ENCODE data around the gene HOXA7.
A peak's percentile ranks its signal among the peaks of the same experiment; 100 is the strongest.

The HOXA7 gene

DNA sequence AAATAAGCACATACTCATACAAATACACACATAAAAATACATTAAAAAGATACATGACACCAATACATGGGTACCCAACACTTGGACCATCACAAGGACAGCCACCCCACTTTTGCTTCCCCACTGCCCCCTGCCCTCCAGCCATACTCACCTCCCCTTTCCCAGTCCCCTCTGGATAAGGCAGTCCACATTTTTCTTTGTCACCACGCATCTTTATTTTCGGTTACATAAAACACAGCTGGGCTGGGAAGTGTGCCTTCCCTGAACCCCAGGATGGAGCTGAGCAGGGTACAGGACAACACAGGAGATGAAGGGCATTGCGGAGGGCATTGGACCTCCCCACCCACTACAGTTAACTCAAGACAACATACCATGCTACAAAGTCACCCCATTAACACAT lies 2.9 kb downstream of the HOXA7 start:
- H3K4me3 ChIP-seq (ENCODE audit: low read length): no peak overlapping the region
- TF ChIP-seq, protein P1, sequence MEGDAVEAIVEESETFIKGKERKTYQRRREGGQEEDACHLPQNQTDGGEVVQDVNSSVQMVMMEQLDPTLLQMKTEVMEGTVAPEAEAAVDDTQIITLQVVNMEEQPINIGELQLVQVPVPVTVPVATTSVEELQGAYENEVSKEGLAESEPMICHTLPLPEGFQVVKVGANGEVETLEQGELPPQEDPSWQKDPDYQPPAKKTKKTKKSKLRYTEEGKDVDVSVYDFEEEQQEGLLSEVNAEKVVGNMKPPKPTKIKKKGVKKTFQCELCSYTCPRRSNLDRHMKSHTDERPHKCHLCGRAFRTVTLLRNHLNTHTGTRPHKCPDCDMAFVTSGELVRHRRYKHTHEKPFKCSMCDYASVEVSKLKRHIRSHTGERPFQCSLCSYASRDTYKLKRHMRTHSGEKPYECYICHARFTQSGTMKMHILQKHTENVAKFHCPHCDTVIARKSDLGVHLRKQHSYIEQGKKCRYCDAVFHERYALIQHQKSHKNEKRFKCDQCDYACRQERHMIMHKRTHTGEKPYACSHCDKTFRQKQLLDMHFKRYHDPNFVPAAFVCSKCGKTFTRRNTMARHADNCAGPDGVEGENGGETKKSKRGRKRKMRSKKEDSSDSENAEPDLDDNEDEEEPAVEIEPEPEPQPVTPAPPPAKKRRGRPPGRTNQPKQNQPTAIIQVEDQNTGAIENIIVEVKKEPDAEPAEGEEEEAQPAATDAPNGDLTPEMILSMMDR (conservative IDR thresholded peaks at IDR 0.05; ENCODE audit: low read depth, low read length): no peak
- DNase-seq (ENCODE audit: low read depth): no peak

DNA sequence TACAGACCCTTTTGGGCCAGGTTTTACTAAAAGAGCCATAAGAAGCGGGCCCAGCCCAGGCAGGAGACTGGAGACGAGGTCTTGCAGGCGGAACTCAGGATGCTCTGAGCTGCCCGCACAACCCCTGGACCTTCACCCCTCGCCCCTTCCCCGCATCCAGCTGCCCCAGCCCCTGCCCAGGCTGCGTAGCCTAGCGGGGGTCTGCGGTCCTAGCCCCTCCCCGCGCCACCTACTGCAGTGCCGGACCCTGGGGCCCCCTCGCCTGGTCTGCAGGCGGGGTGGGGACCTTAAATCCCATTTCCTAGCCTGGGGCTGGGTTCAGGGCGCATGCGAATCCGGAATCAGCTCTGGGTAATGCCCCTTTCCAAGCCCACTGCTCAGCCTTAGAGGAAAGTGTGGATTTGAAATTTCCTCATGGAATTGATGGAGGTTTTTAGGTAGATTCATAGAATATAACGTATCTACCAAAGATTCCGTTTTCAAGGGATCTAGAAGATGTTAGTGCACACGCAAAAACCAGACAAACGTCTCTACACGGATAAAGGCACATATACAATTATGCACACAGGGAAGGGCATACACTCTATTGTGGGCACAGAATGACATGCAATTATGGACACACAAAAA lies 3.5 kb downstream of the HOXA7 start:
- TF ChIP-seq, protein P1 (conservative IDR thresholded peaks at IDR 0.05; ENCODE audit: low read depth, low read length): no peak
- no peak for DNase-seq (ENCODE audit: low read depth)
- no peak overlapping the region for H3K4me3 ChIP-seq (ENCODE audit: low read length)

DNA sequence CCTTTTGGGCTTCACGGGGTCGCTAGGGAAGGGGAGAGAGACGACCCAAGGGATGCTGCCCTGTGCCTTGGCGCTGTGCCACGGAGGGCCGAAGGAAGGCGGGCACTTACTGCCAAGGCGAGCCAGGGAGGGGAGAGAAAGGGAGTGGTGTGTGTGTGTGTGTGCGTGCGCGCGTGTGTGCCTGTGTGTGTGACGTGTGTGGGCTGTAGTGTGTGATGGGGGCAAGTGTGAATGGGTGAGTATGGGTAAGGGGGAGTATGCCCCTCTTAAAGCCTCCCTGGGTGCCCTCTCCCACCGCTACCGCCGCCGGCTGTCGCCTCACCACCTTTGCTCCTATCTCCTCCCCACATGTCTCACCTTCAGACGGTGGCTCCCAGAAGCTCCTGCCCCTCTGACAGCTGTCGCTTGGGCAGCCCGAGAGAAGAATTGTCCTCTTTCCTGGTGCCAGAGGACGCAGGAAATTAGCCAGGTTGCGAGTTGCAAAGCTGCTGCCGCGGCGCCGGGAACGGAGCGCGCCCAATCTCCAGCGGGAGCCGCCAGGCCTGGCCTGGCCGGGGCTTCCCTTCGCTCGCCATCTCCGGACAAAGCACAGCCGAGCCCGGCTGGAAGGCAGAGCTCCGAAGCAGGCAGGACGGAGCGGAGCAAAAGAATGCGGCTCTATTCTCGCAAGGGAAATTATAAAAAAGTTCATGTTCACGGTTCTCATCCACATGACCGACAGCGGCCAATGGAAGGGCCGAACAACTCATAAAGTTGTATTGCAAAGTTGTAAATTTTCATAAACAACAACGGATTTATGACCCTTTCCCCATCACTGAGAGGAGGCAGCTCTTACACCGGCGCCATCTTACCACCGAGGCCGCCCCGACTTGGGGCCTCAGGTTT lies 4.3 kb downstream of the HOXA7 start, which contains the start of gene HOXA3:
Gene HOXA3, minus strand, starts transcription at position 653 of the 885 bp plus-strand sequence. CDS start 41,943 bp downstream, outside the sequence.
- H3K4me3 ChIP-seq (ENCODE audit: low read length): no peak within 1 kb of the TSS
- no peak for DNase-seq (ENCODE audit: low read depth)
- TF ChIP-seq, protein P1 (conservative IDR thresholded peaks at IDR 0.05; ENCODE audit: low read depth, low read length): no peak

DNA sequence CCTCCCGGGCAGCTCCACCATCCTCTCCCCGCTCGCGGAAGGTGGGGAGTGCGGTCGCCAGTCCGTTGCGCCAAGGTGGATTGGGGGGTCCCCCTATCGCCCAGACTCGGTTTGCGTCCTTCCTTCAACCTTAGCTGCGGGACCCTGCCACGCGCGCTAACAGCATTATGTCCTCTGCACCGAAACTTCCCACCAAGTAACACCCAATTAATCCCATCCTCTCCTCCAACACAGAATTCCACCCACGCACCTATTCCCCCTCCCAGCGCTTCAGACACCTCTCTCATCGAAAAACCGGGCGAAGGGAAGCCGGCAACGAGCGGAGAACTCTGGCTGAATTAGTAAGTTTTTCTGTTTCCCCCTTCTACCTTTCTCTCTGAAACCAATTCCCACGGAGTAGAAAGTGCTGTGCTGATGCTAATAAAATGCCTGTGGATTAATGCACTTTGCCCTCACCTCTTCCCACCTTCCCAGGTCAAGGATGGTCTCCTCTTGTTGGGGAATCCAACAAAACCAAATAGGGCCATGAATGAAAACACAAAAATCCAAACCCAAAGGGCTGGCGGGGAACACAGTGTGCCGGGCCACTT lies 5.0 kb downstream of the HOXA7 start:
- TF ChIP-seq, protein P1 (conservative IDR thresholded peaks at IDR 0.05; ENCODE audit: low read depth, low read length): no peak
- H3K4me3 ChIP-seq (ENCODE audit: low read length): no peak overlapping the region
- no peak for DNase-seq (ENCODE audit: low read depth)

DNA sequence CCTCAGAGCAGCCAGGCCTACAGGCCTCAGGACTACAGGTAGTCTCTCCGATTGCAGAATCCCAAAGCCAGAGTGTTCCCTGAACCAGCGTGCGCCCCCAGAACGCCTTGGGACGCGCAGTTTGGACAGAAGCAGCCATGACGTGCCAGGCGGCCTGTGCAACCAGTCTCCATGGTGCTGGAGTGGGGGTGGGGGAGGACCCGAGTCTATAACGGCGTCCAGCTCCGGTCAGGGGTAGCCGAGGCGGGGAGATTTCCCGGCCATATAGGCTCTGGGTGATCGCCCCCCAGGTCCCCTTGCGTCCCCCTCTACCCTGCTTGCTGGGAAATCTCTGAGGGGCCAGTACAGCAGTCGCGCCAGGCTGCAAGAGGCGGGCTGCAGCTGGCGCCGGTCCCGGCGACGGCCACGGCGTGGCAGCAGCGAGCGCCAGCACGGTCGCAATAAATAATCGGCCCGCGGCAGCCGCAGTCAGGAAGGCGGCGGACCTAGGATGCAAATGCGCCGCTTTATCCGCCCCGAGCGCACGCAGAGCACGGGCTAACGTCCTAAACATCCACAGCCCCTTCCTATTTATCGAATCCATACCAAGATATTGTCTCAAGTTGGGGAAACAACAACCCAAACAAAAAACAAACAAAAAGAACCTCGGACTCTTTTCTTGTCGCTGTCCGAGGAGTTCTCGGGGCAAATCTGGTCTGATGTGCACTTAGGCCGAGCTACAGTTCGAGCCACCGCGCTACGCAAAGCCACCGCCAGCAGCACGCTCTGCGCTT lies 5.7 kb downstream of the HOXA7 start:
- DNase-seq (ENCODE audit: low read depth): no peak
- no peak overlapping the region for H3K4me3 ChIP-seq (ENCODE audit: low read length)
- TF ChIP-seq, protein P1 (conservative IDR thresholded peaks at IDR 0.05; ENCODE audit: low read depth, low read length): peak; percentile 68

DNA sequence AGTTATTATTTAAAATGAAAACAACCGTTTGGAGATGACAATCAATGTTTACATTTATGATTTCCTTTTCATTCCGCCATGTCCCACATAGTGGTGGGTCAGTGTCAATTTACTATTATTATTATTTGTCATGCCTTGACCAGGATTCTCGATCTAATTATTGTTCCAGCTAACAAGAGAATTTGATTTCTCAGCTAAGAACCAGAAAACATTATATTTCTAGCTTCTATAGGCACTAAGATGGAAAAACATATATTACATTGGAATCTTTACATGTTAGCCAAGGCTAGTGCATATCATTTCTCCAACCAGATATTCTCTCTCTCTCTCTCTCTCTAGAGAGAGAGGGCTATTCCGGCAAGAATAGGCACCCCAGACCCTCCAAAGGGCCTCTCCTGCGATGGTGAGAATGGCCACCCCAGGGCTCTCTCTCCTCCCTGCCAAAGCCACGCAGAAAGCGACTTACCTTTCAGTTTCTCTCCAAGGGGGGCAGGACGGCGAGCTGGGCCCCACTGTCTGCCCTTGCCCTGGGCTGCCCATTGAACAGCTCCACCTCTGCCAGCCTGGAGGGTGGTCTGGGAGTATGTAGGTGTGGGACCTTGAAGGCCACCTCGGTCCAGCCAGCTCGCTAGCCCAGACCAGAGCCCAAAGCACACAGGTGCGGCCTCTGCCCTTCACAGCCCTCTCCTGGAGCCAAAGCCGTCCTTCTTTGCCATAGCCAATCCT lies 6.5 kb downstream of the HOXA7 start:
- no peak for DNase-seq (ENCODE audit: low read depth)
- H3K4me3 ChIP-seq (ENCODE audit: low read length): no peak overlapping the region
- TF ChIP-seq, protein P1 (conservative IDR thresholded peaks at IDR 0.05; ENCODE audit: low read depth, low read length): no peak
